Immature natural killer cell (primary cell): Measurements from ENCODE around the gene ACER3. TPM values are rescaled to one million over a fixed set of nuclear protein-coding genes. Genes with fewer than 3 reads are reported as not detected.

ENCODE experiments used
- DNase-seq, 3 donors: peaks; one replicate each; pipeline ENCODE4 v3.0.0; 2022; ENCODE audit warnings: mixed read lengths in 1 of 3
- H3K27ac Mint-ChIP-seq, 6 donors: one replicate each; pipeline ENCODE4 v1.8.0; 2020; ENCODE audit warnings: mixed read lengths in 6 of 6, mild to moderate bottlenecking in 5 of 6, inconsistent platforms in 4 of 6, moderate library complexity in 3 of 6
- H3K27me3 Mint-ChIP-seq, 3 donors: one replicate each; pipeline ENCODE4 v1.8.0; 2020 to 2021; ENCODE audit warnings: low read depth in 3 of 3, mild to moderate bottlenecking in 3 of 3, mixed read lengths in 3 of 3, moderate library complexity in 3 of 3, inconsistent platforms in 1 of 3
- H3K36me3 Mint-ChIP-seq, 3 donors: one replicate each; pipeline ENCODE4 v1.8.0; 2020; ENCODE audit warnings: mixed read lengths in 3 of 3, inconsistent platforms in 2 of 3, mild to moderate bottlenecking in 2 of 3
- H3K4me1 Mint-ChIP-seq, 2 donors: one replicate each; pipeline ENCODE4 v1.8.0; 2020; ENCODE audit warnings: inconsistent platforms in 2 of 2, mild to moderate bottlenecking in 2 of 2, mixed read lengths in 2 of 2, moderate library complexity in 1 of 2
- H3K4me3 Mint-ChIP-seq, 5 donors: one replicate each; pipeline ENCODE4 v1.8.0; 2020; ENCODE audit warnings: mild to moderate bottlenecking in 5 of 5, mixed read lengths in 5 of 5, inconsistent platforms in 3 of 5, moderate library complexity in 3 of 5
- H3K9me3 Mint-ChIP-seq, 6 donors: one replicate each; pipeline ENCODE4 v1.8.0; 2020; ENCODE audit warnings: mild to moderate bottlenecking in 6 of 6, mixed read lengths in 6 of 6, inconsistent platforms in 4 of 6, moderate library complexity in 3 of 6
- polyA plus RNA-seq, 3 donors: library from polyadenylated mRNA; unstranded; fragments of 300-500 nt; fragmentation: Illumina TruSeq; gene quantifications; one replicate each; pipeline ENCODE4 v1.2.3, GENCODE V29; 2021

The ACER3 gene
- polyA plus RNA-seq, 3 donors from 2014 or later: 3.3 to 8.4 (median 5.3) TPM

- Mint-ChIP-seq H3K27me3 (peaks cover 0 to 1% (median 0%) of the 10 kb centered on the region in 3 donors), H3K27ac (no peak overlapping the region), H3K4me3 (no peak overlapping the region), H3K4me1 (peaks cover 16 to 17% of the 10 kb centered on the region in 2 donors), H3K36me3 (peaks cover 0 to 4% (median 0%) of the 10 kb centered on the region in 3 donors), H3K9me3 (no peaks in the 10 kb centered on the region)
- DNase-seq: no peak
Measured at GRCh38 chr11:76863196-76863777, 2.6 kb downstream of the ACER3 start.

GRCh38 chr11:76872959-76873827 lies 12.5 kb downstream of the ACER3 start:
- Mint-ChIP-seq H3K36me3 (peaks cover 0 to 14% (median 0%) of the 10 kb centered on the region in 3 donors), H3K9me3 (no peaks in the 10 kb centered on the region), H3K4me3 (no peak overlapping the region), H3K4me1 (peaks cover 0 to 2% of the 10 kb centered on the region in 2 donors), H3K27ac (no peak overlapping the region), H3K27me3 (peaks cover 0 to 1% (median 0%) of the 10 kb centered on the region in 3 donors)
- no peak for DNase-seq

GRCh38 chr11:76878014-76878413 lies 17.3 kb downstream of the ACER3 start:
- Mint-ChIP-seq H3K9me3 (no peaks in the 10 kb centered on the region), H3K27me3 (peaks cover 0 to 2% (median 0%) of the 10 kb centered on the region in 3 donors), H3K27ac (no peak overlapping the region), H3K4me3 (no peak overlapping the region), H3K36me3 (peaks cover 0 to 8% (median 3%) of the 10 kb centered on the region in 3 donors), H3K4me1 (peaks cover 0 to 2% of the 10 kb centered on the region in 2 donors)
- no peak for DNase-seq

DNA sequence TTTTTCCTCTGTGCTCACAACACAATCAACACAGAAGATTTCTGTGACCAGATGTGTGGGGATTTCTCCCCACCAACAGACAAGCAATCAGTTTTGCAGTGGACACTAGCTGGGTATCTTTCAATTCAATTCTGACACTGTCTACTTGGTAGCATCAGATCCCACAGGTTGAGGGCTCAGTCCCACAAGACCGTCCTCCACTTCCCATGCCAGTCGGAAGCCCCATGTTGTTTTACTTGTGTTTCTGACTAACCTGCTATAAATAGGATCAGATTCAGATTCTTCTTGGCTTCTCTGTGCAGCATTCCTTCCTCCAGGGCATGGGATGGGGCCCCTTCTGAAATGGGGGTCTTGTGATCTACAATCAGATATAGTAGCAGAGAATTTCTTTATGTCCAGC lies 19.6 kb downstream of the ACER3 start:
- peaks cover 0 to 4% (median 2%) of the 10 kb centered on the region in 3 donors for H3K27me3 Mint-ChIP-seq
- peaks cover 0 to 12% (median 3%) of the 10 kb centered on the region in 3 donors for H3K36me3 Mint-ChIP-seq
- H3K9me3 Mint-ChIP-seq: no peaks in the 10 kb centered on the region
- no peak overlapping the region for H3K27ac Mint-ChIP-seq
- DNase-seq: no peak
- H3K4me3 Mint-ChIP-seq: no peak overlapping the region
- no peaks in the 10 kb centered on the region for H3K4me1 Mint-ChIP-seq

- peaks cover 0 to 9% (median 3%) of the 10 kb centered on the region in 3 donors for H3K36me3 Mint-ChIP-seq
- H3K4me1 Mint-ChIP-seq: no peaks in the 10 kb centered on the region
- H3K9me3 Mint-ChIP-seq: no peaks in the 10 kb centered on the region
- H3K4me3 Mint-ChIP-seq: no peak overlapping the region
- no peak overlapping the region for H3K27ac Mint-ChIP-seq
- no peak for DNase-seq
- H3K27me3 Mint-ChIP-seq: peaks cover 0 to 4% (median 2%) of the 10 kb centered on the region in 3 donors
Measured at GRCh38 chr11:76880956-76881355, 20.2 kb downstream of the ACER3 start.

DNA sequence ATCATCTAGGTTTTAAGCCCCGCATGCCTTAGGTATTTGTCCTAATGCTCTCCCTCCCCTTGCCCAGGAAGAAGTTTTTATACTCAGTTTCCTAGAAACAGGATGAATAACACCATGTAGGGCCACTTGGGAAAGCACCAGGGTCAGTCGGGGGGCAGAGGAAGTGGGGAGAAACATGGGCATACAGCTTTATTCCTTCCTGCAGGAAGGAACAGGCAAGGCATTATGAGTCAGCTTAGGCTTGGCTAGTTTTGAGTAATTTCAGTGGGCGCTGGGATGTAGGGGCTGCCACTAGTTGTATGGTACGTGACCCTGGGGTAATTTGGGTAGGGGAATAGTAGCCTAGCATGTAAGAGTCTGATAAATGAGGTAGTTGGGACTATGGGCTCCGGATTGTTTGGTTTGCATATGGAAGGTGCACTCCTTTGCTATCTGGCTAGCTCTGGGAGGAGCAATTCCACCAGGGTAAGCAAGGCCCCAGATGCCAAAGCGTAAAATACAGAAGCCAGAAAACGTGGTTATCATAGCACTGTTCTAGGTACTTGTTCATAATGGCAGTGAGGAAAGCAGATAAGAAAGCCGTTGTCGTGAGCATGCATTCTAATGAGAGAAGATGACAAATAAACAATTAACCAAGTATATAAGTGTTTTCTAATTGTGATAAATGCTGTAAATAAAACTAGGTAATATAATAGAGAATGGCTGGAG lies 24.8 kb downstream of the ACER3 start:
- no peak overlapping the region for H3K4me3 Mint-ChIP-seq
- H3K27me3 Mint-ChIP-seq: peaks cover 0 to 4% (median 2%) of the 10 kb centered on the region in 3 donors
- H3K27ac Mint-ChIP-seq: no peak overlapping the region
- peaks cover 0 to 9% (median 3%) of the 10 kb centered on the region in 3 donors for H3K36me3 Mint-ChIP-seq
- DNase-seq: no peak
- H3K4me1 Mint-ChIP-seq: no peaks in the 10 kb centered on the region
- no peaks in the 10 kb centered on the region for H3K9me3 Mint-ChIP-seq

- no peak overlapping the region for H3K4me3 Mint-ChIP-seq
- no peak overlapping the region for H3K27ac Mint-ChIP-seq
- H3K9me3 Mint-ChIP-seq: no peaks in the 10 kb centered on the region
- peaks cover 0 to 7% of the 10 kb centered on the region in 2 donors for H3K4me1 Mint-ChIP-seq
- H3K36me3 Mint-ChIP-seq: peaks cover 0 to 2% (median 0%) of the 10 kb centered on the region in 3 donors
- peaks cover 0 to 3% (median 0%) of the 10 kb centered on the region in 3 donors for H3K27me3 Mint-ChIP-seq
- DNase-seq: no peak
Measured at GRCh38 chr11:76888989-76889388, 28.3 kb downstream of the ACER3 start.

GRCh38 chr11:76889411-76889975 lies 28.8 kb downstream of the ACER3 start:
- DNase-seq: no peak
- no peaks in the 10 kb centered on the region for H3K27me3 Mint-ChIP-seq
- H3K4me3 Mint-ChIP-seq: no peak overlapping the region
- no peaks in the 10 kb centered on the region for H3K36me3 Mint-ChIP-seq
- H3K9me3 Mint-ChIP-seq: no peaks in the 10 kb centered on the region
- H3K27ac Mint-ChIP-seq: no peak overlapping the region
- peaks cover 0 to 7% of the 10 kb centered on the region in 2 donors for H3K4me1 Mint-ChIP-seq

DNA sequence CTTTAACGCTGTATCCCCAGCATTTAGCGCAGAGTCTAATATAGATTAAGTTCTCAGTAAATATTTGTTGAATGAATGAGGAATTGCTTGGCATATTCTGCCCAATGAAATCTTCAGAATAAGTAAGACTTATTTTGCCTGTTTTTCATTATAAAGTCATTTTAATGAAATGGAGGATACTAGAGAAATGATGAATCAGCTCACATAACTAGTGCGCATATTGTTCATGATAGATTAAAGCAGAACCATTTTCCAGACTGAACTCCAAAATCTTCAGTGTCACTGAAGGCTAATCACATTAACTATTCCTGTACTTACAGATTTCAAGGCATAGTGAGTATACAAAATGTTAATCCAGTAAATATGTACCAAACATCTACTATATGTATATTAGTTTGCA lies 29.6 kb downstream of the ACER3 start:
- H3K4me3 Mint-ChIP-seq: no peak overlapping the region

GRCh38 chr11:76891285-76891684 lies 30.6 kb downstream of the ACER3 start:
- Mint-ChIP-seq H3K9me3 (no peaks in the 10 kb centered on the region), H3K27me3 (no peaks in the 10 kb centered on the region), H3K4me3 (no peak overlapping the region), H3K36me3 (no peaks in the 10 kb centered on the region), H3K27ac (no peak overlapping the region), H3K4me1 (peaks cover 0 to 7% of the 10 kb centered on the region in 2 donors)
- DNase-seq: no peak

More for the DNA sequence above, 29.6 kb downstream of the ACER3 start:
- Mint-ChIP-seq H3K36me3 (no peaks in the 10 kb centered on the region), H3K4me1 (peaks cover 0 to 7% of the 10 kb centered on the region in 2 donors), H3K27ac (no peak overlapping the region), H3K27me3 (no peaks in the 10 kb centered on the region), H3K9me3 (no peaks in the 10 kb centered on the region)
- DNase-seq: no peak

- no peaks in the 10 kb centered on the region for H3K9me3 Mint-ChIP-seq
- no peak overlapping the region for H3K4me3 Mint-ChIP-seq
- no peaks in the 10 kb centered on the region for H3K27me3 Mint-ChIP-seq
- H3K4me1 Mint-ChIP-seq: peaks cover 0 to 7% of the 10 kb centered on the region in 2 donors
- no peak for DNase-seq
- no peak overlapping the region for H3K27ac Mint-ChIP-seq
- no peaks in the 10 kb centered on the region for H3K36me3 Mint-ChIP-seq
Measured at GRCh38 chr11:76891793-76892192, 31.1 kb downstream of the ACER3 start.

- no peak for DNase-seq
- Mint-ChIP-seq H3K4me1 (peaks cover 0 to 7% of the 10 kb centered on the region in 2 donors), H3K9me3 (no peaks in the 10 kb centered on the region), H3K4me3 (no peak overlapping the region), H3K27me3 (no peaks in the 10 kb centered on the region), H3K36me3 (no peaks in the 10 kb centered on the region), H3K27ac (no peak overlapping the region)
Measured at GRCh38 chr11:76892306-76892705, 31.6 kb downstream of the ACER3 start.

DNA sequence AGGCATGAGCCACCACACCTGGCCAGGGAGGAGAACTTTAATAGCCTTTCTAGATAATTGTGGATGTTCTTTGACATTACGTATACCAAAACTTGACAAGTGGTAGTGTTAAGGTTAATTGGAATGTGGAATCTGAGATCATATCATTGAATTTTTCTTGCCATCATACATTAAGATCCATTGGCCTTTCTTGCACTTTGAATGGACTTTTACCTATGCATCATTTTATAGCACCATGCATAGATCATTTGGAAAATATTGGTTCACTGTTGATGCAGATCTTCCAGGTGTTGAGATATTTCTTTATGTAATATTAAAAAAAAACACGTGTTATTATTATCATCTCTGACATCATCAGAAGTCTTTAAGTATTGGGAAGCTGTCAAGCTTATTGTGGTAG lies 36.5 kb downstream of the ACER3 start:
- H3K9me3 Mint-ChIP-seq: no peaks in the 10 kb centered on the region
- no peak overlapping the region for H3K27ac Mint-ChIP-seq
- H3K27me3 Mint-ChIP-seq: no peaks in the 10 kb centered on the region
- H3K4me3 Mint-ChIP-seq: no peak overlapping the region
- H3K4me1 Mint-ChIP-seq: peaks cover 0 to 2% of the 10 kb centered on the region in 2 donors
- no peaks in the 10 kb centered on the region for H3K36me3 Mint-ChIP-seq
- DNase-seq: no peak
